Measurements from ENCODE around the gene IGSF5. TPM values are rescaled to one million over a fixed set of nuclear protein-coding genes. Genes with fewer than 3 reads are reported as not detected.

The IGSF5 gene
- total RNA-seq, 1 experiment from 2014 or later = 0.18 TPM

- no peak for TF ChIP-seq CTCF (IDR thresholded peaks at IDR 0.05; ENCODE audit: insufficient read depth in 1 of 2, low read depth in 1 of 2, low read length in 1 of 2, severe bottlenecking in 1 of 2, unreplicated experiment in 1 of 2)
- no peak for DNase-seq
- no peak overlapping the region for H3K27ac Mint-ChIP-seq (ENCODE audit: unreplicated experiment)
- no peaks in the 10 kb centered on the region for H3K4me1 Mint-ChIP-seq (ENCODE audit: low read depth, unreplicated experiment)
- H3K4me3 ChIP-seq (ENCODE audit: low read depth, low read length) = no peak overlapping the region
- H3K27me3 Mint-ChIP-seq (ENCODE audit: insufficient read depth, unreplicated experiment) = peaks cover 5% of the 10 kb centered on the region
- intact Hi-C loops (cut with micrococcal nuclease; ENCODE audit: unreplicated experiment) = no loop called here
- BruUV-seq (replicated peaks) = no TSS peak
- H3K36me3 Mint-ChIP-seq (ENCODE audit: insufficient read depth, unreplicated experiment) = no peaks in the 10 kb centered on the region
- H3K9me3 Mint-ChIP-seq (ENCODE audit: unreplicated experiment) = no peaks in the 10 kb centered on the region
- H3K36me3 ChIP-seq (ENCODE audit: control insufficient read depth, insufficient read depth, low read length) = no peaks in the 10 kb centered on the region
- H3K4me3 Mint-ChIP-seq (ENCODE audit: unreplicated experiment) = no peak overlapping the region
- POLR2A ChIA-PET = no interaction called here
- no peaks in the 10 kb centered on the region for H3K9me3 ChIP-seq
- no peaks in the 10 kb centered on the region for H3K4me1 ChIP-seq
- CTCF ChIA-PET = interaction anchor here (0.6 kb wide), 1 partner anchor 181 kb away, joined by 3 read pairs; no protein-coding TSS in a partner anchor
- no peaks in the 10 kb centered on the region for H3K27me3 ChIP-seq (replicated peaks; ENCODE audit: control insufficient read depth, insufficient read depth, low read length)
Measured at GRCh38 chr21:39700318-39700717, 44.7 kb upstream of the IGSF5 start.

GRCh38 chr21:39703578-39703977 lies 41.4 kb upstream of the IGSF5 start:
- no peak overlapping the region for H3K4me3 Mint-ChIP-seq (ENCODE audit: unreplicated experiment)
- Histone ChIP-seq H3K9me3 (no peaks in the 10 kb centered on the region), H3K4me1 (no peaks in the 10 kb centered on the region), H3K4me3 (ENCODE audit: low read depth, low read length) (no peak overlapping the region), H3K36me3 (ENCODE audit: control insufficient read depth, insufficient read depth, low read length) (no peaks in the 10 kb centered on the region), H3K27me3 (replicated peaks; ENCODE audit: control insufficient read depth, insufficient read depth, low read length) (no peaks in the 10 kb centered on the region)
- H3K27me3 Mint-ChIP-seq (ENCODE audit: insufficient read depth, unreplicated experiment) = peaks cover 3% of the 10 kb centered on the region
- H3K36me3 Mint-ChIP-seq (ENCODE audit: insufficient read depth, unreplicated experiment) = no peaks in the 10 kb centered on the region
- no peak for DNase-seq
- TF ChIP-seq CTCF (IDR thresholded peaks at IDR 0.05; ENCODE audit: insufficient read depth in 1 of 2, low read depth in 1 of 2, low read length in 1 of 2, severe bottlenecking in 1 of 2, unreplicated experiment in 1 of 2) = no peak
- ChIA-PET POLR2A (no interaction called here), CTCF (no interaction called here)
- no peaks in the 10 kb centered on the region for H3K9me3 Mint-ChIP-seq (ENCODE audit: unreplicated experiment)
- no peak overlapping the region for H3K27ac Mint-ChIP-seq (ENCODE audit: unreplicated experiment)
- H3K4me1 Mint-ChIP-seq (ENCODE audit: low read depth, unreplicated experiment) = no peaks in the 10 kb centered on the region
- BruUV-seq (replicated peaks) = no TSS peak
- intact Hi-C loops (cut with micrococcal nuclease; ENCODE audit: unreplicated experiment) = no loop called here

GRCh38 chr21:39705849-39706248 lies 39.1 kb upstream of the IGSF5 start:
- no peak for TF ChIP-seq CTCF (IDR thresholded peaks at IDR 0.05; ENCODE audit: insufficient read depth in 1 of 2, low read depth in 1 of 2, low read length in 1 of 2, severe bottlenecking in 1 of 2, unreplicated experiment in 1 of 2)
- Mint-ChIP-seq H3K36me3 (ENCODE audit: insufficient read depth, unreplicated experiment) (no peaks in the 10 kb centered on the region), H3K27ac (ENCODE audit: unreplicated experiment) (no peak overlapping the region), H3K4me1 (ENCODE audit: low read depth, unreplicated experiment) (no peaks in the 10 kb centered on the region), H3K4me3 (ENCODE audit: unreplicated experiment) (no peak overlapping the region), H3K9me3 (ENCODE audit: unreplicated experiment) (no peaks in the 10 kb centered on the region), H3K27me3 (ENCODE audit: insufficient read depth, unreplicated experiment) (peaks cover 2% of the 10 kb centered on the region)
- ChIA-PET POLR2A (no interaction called here), CTCF (no interaction called here)
- Histone ChIP-seq H3K4me1 (no peaks in the 10 kb centered on the region), H3K36me3 (ENCODE audit: control insufficient read depth, insufficient read depth, low read length) (no peaks in the 10 kb centered on the region), H3K4me3 (ENCODE audit: low read depth, low read length) (no peak overlapping the region), H3K9me3 (no peaks in the 10 kb centered on the region), H3K27me3 (replicated peaks; ENCODE audit: control insufficient read depth, insufficient read depth, low read length) (no peaks in the 10 kb centered on the region)
- DNase-seq = no peak
- intact Hi-C loops (cut with micrococcal nuclease; ENCODE audit: unreplicated experiment) = no loop called here
- BruUV-seq (replicated peaks) = no TSS peak

All from Caco-2 (cell line).